GM12875 (cell line): ENCODE data around the gene PARPBP.
A peak's percentile ranks its signal among the peaks of the same experiment; 100 is the strongest.
"Not testable (repeated sequence)": the region's sequence is repeated elsewhere in the genome, so short reads cannot be mapped to it uniquely, and the experiment has no call there.

ENCODE experiments used
- H3K4me3 ChIP-seq: one replicate; pipeline ENCODE4 v1.5.1; 2011; ENCODE audit warnings: low read depth, low read length, control low read depth
- CTCF ChIP-seq: IDR thresholded peaks from 2 replicates; pipeline ENCODE4 v1.5.1; 2011; ENCODE audit warnings: low read depth, mild to moderate bottlenecking, control low read depth, inconsistent platforms, low read length, moderate library complexity, borderline replicate concordance; ENCODE audit not compliant: insufficient read depth

PARPBP gene

GRCh38 chr12:102119674-102120563, at the start of gene PARPBP, which contains the start of gene NUP37:
Gene PARPBP, plus strand, starts transcription at chr12:102120183. Its CDS starts 3,706 bp downstream, at chr12:102123889.
Gene NUP37, minus strand, starts transcription at chr12:102120114. Its CDS starts 1,596 bp downstream, at chr12:102118518.
- H3K4me3 ChIP-seq = peak within 1 kb of the TSS; percentile 73
- TF ChIP-seq CTCF = no peak

- H3K4me3 ChIP-seq = not testable (repeated sequence)
These were observed 47.9 kb upstream of the PARPBP start for GRCh38 chr12:102072092-102072491.

- TF ChIP-seq CTCF = no peak
These were observed 39.1 kb upstream of the PARPBP start for GRCh38 chr12:102080842-102081241.

GRCh38 chr12:102089228-102089835, 30.7 kb upstream of the PARPBP start:
- H3K4me3 ChIP-seq = not testable (repeated sequence)

More at GRCh38 chr12:102080842-102081241, 39.1 kb upstream of the PARPBP start:
- no peak overlapping the region for H3K4me3 ChIP-seq

GRCh38 chr12:102093319-102093718, 26.7 kb upstream of the PARPBP start:
- TF ChIP-seq CTCF = no peak
- no peak overlapping the region for H3K4me3 ChIP-seq

GRCh38 chr12:102095677-102096263, 24.2 kb upstream of the PARPBP start:
- TF ChIP-seq CTCF = peak; percentile 25; the same call in 1 of the 2 replicates
- H3K4me3 ChIP-seq = no peak overlapping the region

GRCh38 chr12:102096855-102097254, 23.1 kb upstream of the PARPBP start:
- TF ChIP-seq CTCF = no peak

More at GRCh38 chr12:102096855-102097254, 23.1 kb upstream of the PARPBP start:
- H3K4me3 ChIP-seq = no peak overlapping the region
